ENCODE data around the gene BRAT1. TPM values are rescaled to one million over a fixed set of nuclear protein-coding genes. Genes with fewer than 3 reads are reported as not detected.

BRAT1 gene
- total RNA-seq, 4 donors from 2014 or later, result 40.5 to 88.4 (median 60.6) TPM

GRCh38 chr7:2515424-2516193 lies 39.7 kb downstream of the BRAT1 start:
- DNase-seq (ENCODE audit: low spot score in 2 of 2), result no peak
- intact Hi-C loops (cut with DNase I; ENCODE audit: low total_unique reads), result no loop called here
- TF ChIP-seq CTCF (IDR thresholded peaks at IDR 0.05) (no peak), POLR2A (IDR thresholded peaks at IDR 0.05) (no peak)
- H3K4me3 ChIP-seq (ENCODE audit: low read depth, poor library complexity, severe bottlenecking), result no peak overlapping the region
- WGBS, 2 donors, result 84 to 86% methylated on average over 9 to 15 of the region's 15 CpGs

- no peak for DNase-seq (ENCODE audit: low spot score in 2 of 2)
- intact Hi-C loops (cut with DNase I; ENCODE audit: low total_unique reads), result no loop called here
- H3K4me3 ChIP-seq (ENCODE audit: low read depth, poor library complexity, severe bottlenecking), result no peak overlapping the region
- 79 to 91% methylated on average over 9 of the region's 9 CpGs for WGBS, 2 donors
- TF ChIP-seq CTCF (IDR thresholded peaks at IDR 0.05) (no peak), POLR2A (IDR thresholded peaks at IDR 0.05) (no peak)
These were observed 40.6 kb downstream of the BRAT1 start for GRCh38 chr7:2514473-2515423.

GRCh38 chr7:2513702-2514101 lies 41.6 kb downstream of the BRAT1 start:
- H3K4me3 ChIP-seq (ENCODE audit: low read depth, poor library complexity, severe bottlenecking), result no peak overlapping the region
- DNase-seq (ENCODE audit: low spot score in 2 of 2), result no peak
- intact Hi-C loops (cut with DNase I; ENCODE audit: low total_unique reads), result no loop called here
- WGBS, 2 donors, result 90 to 98% methylated on average over 7 of the region's 7 CpGs
- TF ChIP-seq CTCF (IDR thresholded peaks at IDR 0.05) (no peak), POLR2A (IDR thresholded peaks at IDR 0.05) (no peak)

GRCh38 chr7:2512713-2513112 lies 42.6 kb downstream of the BRAT1 start:
- TF ChIP-seq CTCF (IDR thresholded peaks at IDR 0.05), result no peak
- DNase-seq (ENCODE audit: low spot score in 2 of 2), result no peak
- 58 to 74% methylated on average over 3 of the region's 3 CpGs for WGBS, 2 donors
- intact Hi-C loops (cut with DNase I; ENCODE audit: low total_unique reads), result no loop called here
- no peak overlapping the region for H3K4me3 ChIP-seq (ENCODE audit: low read depth, poor library complexity, severe bottlenecking)

- TF ChIP-seq POLR2A (IDR thresholded peaks at IDR 0.05) (no peak), CTCF (IDR thresholded peaks at IDR 0.05) (no peak)
- no peak overlapping the region for H3K4me3 ChIP-seq (ENCODE audit: low read depth, poor library complexity, severe bottlenecking)
- WGBS, 2 donors, result 24 to 27% methylated on average over 11 of the region's 12 CpGs
- no peak for DNase-seq (ENCODE audit: low spot score in 2 of 2)
- intact Hi-C loops (cut with DNase I; ENCODE audit: low total_unique reads), result no loop called here
These were observed 43.1 kb downstream of the BRAT1 start for GRCh38 chr7:2512179-2512661.

Measured in lower leg skin (tissue), 4 donors.